H1 (cell line): ENCODE data around the gene LVRN. TPM values are rescaled to one million over a fixed set of nuclear protein-coding genes. Genes with fewer than 3 reads are reported as not detected.

Source experiments
- CTCF ChIA-PET: fragments of 300-600 bp; sonication (Branson Sonifier 250); formaldehyde crosslinking; loops from one replicate; lab custom pipeline; 2021; ENCODE audit not compliant: partially characterized antibody; lab: Charles Lee
- POLR2A ChIA-PET: fragments of 300-600 bp; sonication (Branson Sonifier 250); formaldehyde crosslinking; loops from one replicate; lab custom pipeline; 2021; ENCODE audit warnings: inconsistent platforms; ENCODE audit not compliant: partially characterized antibody; lab: Charles Lee
- DNase-seq, 2 experiments: peaks; one replicate each; pipeline versions ENCODE4 v3.0.0 to v3.0.0-alpha.2; 2010 to 2022; ENCODE audit warnings: low spot score in 2 of 2, low read depth in 1 of 2, mixed read lengths in 1 of 2
- FAIRE-seq: peaks from 2 replicates; lab custom pipeline; 2011; peaks lifted over from hg19 to GRCh38; lab: Jason Lieb, UNC
- H2AFZ ChIP-seq: 2 replicates; pipeline ENCODE4 v1.8.1; 2012; ENCODE audit warnings: low read length, inconsistent platforms
- H2AK5ac ChIP-seq: 2 replicates; pipeline ENCODE4 v1.6.1; 2013; ENCODE audit warnings: low read depth, low read length
- H2BK120ac ChIP-seq: replicated peaks from 2 replicates; pipeline ENCODE3; 2013; ENCODE audit warnings: low read depth, low read length, inconsistent platforms
- H2BK12ac ChIP-seq: 2 replicates; pipeline ENCODE4 v1.6.1; 2013; ENCODE audit warnings: low read depth, low read length
- H2BK15ac ChIP-seq: 2 replicates; pipeline ENCODE4 v1.6.1; 2013; ENCODE audit warnings: low read length
- H2BK20ac ChIP-seq: 2 replicates; pipeline ENCODE4 v1.6.1; 2013; ENCODE audit warnings: low read length
- H2BK5ac ChIP-seq: 2 replicates; pipeline ENCODE4 v1.6.1; 2013; ENCODE audit warnings: low read depth, low read length
- H3K14ac ChIP-seq: 2 replicates; pipeline ENCODE4 v1.6.1; 2013; ENCODE audit warnings: inconsistent platforms; ENCODE audit not compliant: insufficient read length
- H3K18ac ChIP-seq: 2 replicates; pipeline ENCODE4 v1.6.1; 2013; ENCODE audit warnings: low read length; ENCODE audit errors: extremely low read depth
- H3K23ac ChIP-seq: 2 replicates; pipeline ENCODE4 v1.6.1; 2013; ENCODE audit warnings: inconsistent platforms; ENCODE audit not compliant: insufficient read length
- H3K23me2 ChIP-seq: 2 replicates; pipeline ENCODE4 v1.6.1; 2013; ENCODE audit warnings: low read depth, low read length
- H3K27ac ChIP-seq: 2 replicates; pipeline ENCODE4 v1.6.1; 2011; ENCODE audit warnings: low read depth, low read length, inconsistent platforms
- H3K27me3 ChIP-seq, 4 experiments: replicated peaks in 1 of 4; 1 replicate in 1 of 4; 2 replicates in 3 of 4; pipeline versions ENCODE4 v1.6.1 to v1.8.1; 2011 to 2013; ENCODE audit warnings: low read length in 3 of 4, mild to moderate bottlenecking in 3 of 4, inconsistent platforms in 2 of 4, mixed read lengths in 2 of 4, moderate library complexity in 1 of 4; ENCODE audit not compliant: control insufficient read depth in 3 of 4, insufficient read depth in 3 of 4; ENCODE audit errors: extremely low read depth in 1 of 4
- H3K36me3 ChIP-seq, 4 experiments: 2 replicates each; pipeline versions ENCODE4 v1.6.1 to v1.8.1; 2011 to 2013; ENCODE audit warnings: mild to moderate bottlenecking in 4 of 4, low read length in 3 of 4, moderate library complexity in 2 of 4, control low read depth in 1 of 4, inconsistent platforms in 1 of 4; ENCODE audit not compliant: insufficient read depth in 4 of 4, control insufficient read depth in 2 of 4
- H3K4ac ChIP-seq: replicated peaks from 2 replicates; pipeline ENCODE3; 2013; ENCODE audit warnings: low read length, low read depth, mixed read lengths, inconsistent platforms; ENCODE audit not compliant: insufficient read length
- H3K4me1 ChIP-seq, 4 experiments: replicated peaks in 1 of 4; 1 replicate in 1 of 4; 2 replicates in 3 of 4; pipeline versions ENCODE4 v1.6.1 to v1.8.1; 2011 to 2013; ENCODE audit warnings: low read length in 3 of 4, inconsistent platforms in 2 of 4, mixed read lengths in 1 of 4; ENCODE audit not compliant: insufficient read depth in 4 of 4, control insufficient read depth in 3 of 4
- H3K4me2 ChIP-seq, 2 experiments: 2 replicates each; pipeline versions ENCODE4 v1.6.1 to v1.8.1; 2011 to 2013; ENCODE audit warnings: low read depth in 2 of 2, low read length in 2 of 2, control low read depth in 1 of 2, inconsistent platforms in 1 of 2, mild to moderate bottlenecking in 1 of 2; ENCODE audit not compliant: insufficient read depth in 1 of 2
- H3K4me3 ChIP-seq, 4 experiments: fragments of 200-600, 300-600 bp in 1 of 4; sonication (generic), shearing (Covaris generic), sonication (Bioruptor Twin) in 1 of 4; 2 replicates each; pipeline versions ENCODE4 v1.5.1 to v1.8.1; 2011 to 2016; ENCODE audit warnings: low read length in 4 of 4, low read depth in 3 of 4, control low read depth in 2 of 4, inconsistent platforms in 2 of 4, mild to moderate bottlenecking in 2 of 4, mixed read lengths in 1 of 4, moderate library complexity in 1 of 4; ENCODE audit not compliant: insufficient read depth in 2 of 4; ENCODE audit errors: extremely low read depth in 1 of 4
- H3K56ac ChIP-seq: replicated peaks from 2 replicates; pipeline ENCODE3; 2013; ENCODE audit warnings: low read depth, mild to moderate bottlenecking, mixed read lengths, low read length, inconsistent platforms; ENCODE audit not compliant: insufficient read length
- H3K79me1 ChIP-seq: 2 replicates; pipeline ENCODE4 v1.6.1; 2013; ENCODE audit warnings: low read depth, low read length, control low read depth
- H3K79me2 ChIP-seq, 2 experiments: 2 replicates each; pipeline versions ENCODE4 v1.6.1 to v1.8.1; 2012 to 2013; ENCODE audit warnings: low read length in 2 of 2, mild to moderate bottlenecking in 2 of 2, inconsistent platforms in 1 of 2; ENCODE audit not compliant: insufficient read depth in 2 of 2, control insufficient read depth in 1 of 2
- H3K9ac ChIP-seq, 4 experiments: replicated peaks in 1 of 4; 1 replicate in 1 of 4; 2 replicates in 3 of 4; pipeline versions ENCODE4 v1.6.1 to v1.8.1; 2011 to 2013; ENCODE audit warnings: low read depth in 3 of 4, low read length in 3 of 4, control low read depth in 2 of 4, mild to moderate bottlenecking in 2 of 4, moderate library complexity in 2 of 4, inconsistent platforms in 1 of 4; ENCODE audit errors: extremely low read depth in 1 of 4
- H3K9me3 ChIP-seq, 2 experiments: 2 replicates each; pipeline versions ENCODE4 v1.6.1 to v1.8.1; 2012 to 2013; ENCODE audit warnings: mild to moderate bottlenecking in 2 of 2, moderate library complexity in 2 of 2, control low read depth in 1 of 2, inconsistent platforms in 1 of 2, low read depth in 1 of 2, low read length in 1 of 2, mixed read lengths in 1 of 2; ENCODE audit not compliant: insufficient read depth in 2 of 2
- H4K20me1 ChIP-seq, 2 experiments: replicated peaks in 1 of 2; 2 replicates each; pipeline versions ENCODE3 to v1.8.1; 2011 to 2013; ENCODE audit warnings: inconsistent platforms in 2 of 2, low read length in 2 of 2, mild to moderate bottlenecking in 1 of 2; ENCODE audit not compliant: insufficient read depth in 2 of 2, control insufficient read depth in 1 of 2
- H4K5ac ChIP-seq: 2 replicates; pipeline ENCODE4 v1.6.1; 2013; ENCODE audit warnings: low read length, low read depth, mixed read lengths, inconsistent platforms; ENCODE audit not compliant: insufficient read length
- H4K8ac ChIP-seq: 2 replicates; pipeline ENCODE4 v1.8.0; 2013; ENCODE audit warnings: mild to moderate bottlenecking, moderate library complexity, low read length, inconsistent platforms; ENCODE audit not compliant: insufficient read depth; ENCODE audit errors: extremely low read depth
- H4K91ac ChIP-seq: replicated peaks from 2 replicates; pipeline ENCODE3; 2013; ENCODE audit warnings: low read length, mixed read lengths, inconsistent platforms; ENCODE audit not compliant: insufficient read length
- BACH1 ChIP-seq: IDR thresholded peaks from 2 replicates; pipeline ENCODE4 v1.6.1; 2012; ENCODE audit warnings: low read length, improper control_type of control experiment
- CEBPB ChIP-seq: IDR thresholded peaks from 2 replicates; pipeline ENCODE4 v1.6.1; 2012; ENCODE audit warnings: low read depth, low read length
- EP300 ChIP-seq, 2 experiments: IDR thresholded peaks; 1 replicate in 1 of 2; 2 replicates in 1 of 2; pipeline ENCODE4 v1.6.1; 2011 to 2012; ENCODE audit warnings: low read depth in 2 of 2, low read length in 2 of 2, mild to moderate bottlenecking in 2 of 2, borderline replicate concordance in 1 of 2, inconsistent platforms in 1 of 2, moderate library complexity in 1 of 2
- FOSL1 ChIP-seq: IDR thresholded peaks from 2 replicates; pipeline ENCODE4 v1.6.1; 2011; ENCODE audit warnings: mild to moderate bottlenecking, low read depth, low read length, moderate library complexity; ENCODE audit not compliant: insufficient read depth
- NANOG ChIP-seq: IDR thresholded peaks from 2 replicates; pipeline ENCODE4 v1.6.1; 2011; ENCODE audit warnings: low read length, low read depth, mild to moderate bottlenecking, inconsistent platforms; ENCODE audit not compliant: insufficient read depth, poor library complexity, severe bottlenecking
- PHF8 ChIP-seq: fragments of 200-600 bp; sonication (generic); conservative IDR thresholded peaks from 2 replicates; pipeline ENCODE4 v1.7.1; 2012; ENCODE audit warnings: low read depth, mild to moderate bottlenecking, inconsistent platforms, low read length, moderate library complexity
- POLR2A ChIP-seq, 2 experiments: IDR thresholded peaks; 1 replicate in 1 of 2; 2 replicates in 1 of 2; pipeline ENCODE4 v1.6.1; 2011; ENCODE audit warnings: low read depth in 2 of 2, low read length in 2 of 2, mild to moderate bottlenecking in 2 of 2; ENCODE audit errors: control extremely low read depth in 1 of 2
- RNF2 ChIP-seq: fragments of 200-900, 300-1000 bp; sonication (generic); IDR thresholded peaks from 2 replicates; pipeline ENCODE4 v1.7.1; 2016; ENCODE audit warnings: borderline replicate concordance, low read depth, mild to moderate bottlenecking, antibody characterized with exemption, low read length; ENCODE audit not compliant: poor library complexity, severe bottlenecking; ENCODE audit errors: missing control alignments
- RXRA ChIP-seq: IDR thresholded peaks from 2 replicates; pipeline ENCODE4 v1.6.1; 2011; ENCODE audit warnings: low read depth, mild to moderate bottlenecking, low read length, moderate library complexity; ENCODE audit not compliant: insufficient read depth
- SAP30 ChIP-seq: fragments of 300-600 bp; sonication (generic); IDR thresholded peaks from 2 replicates; pipeline ENCODE4 v1.7.1; 2012; ENCODE audit warnings: low read length, moderate library complexity, mild to moderate bottlenecking, inconsistent platforms; ENCODE audit not compliant: insufficient read depth, insufficient replicate concordance
- SIN3A ChIP-seq, 2 experiments: IDR thresholded peaks in 1 of 2; conservative IDR thresholded peaks in 1 of 2; 2 replicates each; pipeline ENCODE4 v1.6.1; 2011 to 2012; ENCODE audit warnings: low read length in 2 of 2, improper control_type of control experiment in 1 of 2, low read depth in 1 of 2, mild to moderate bottlenecking in 1 of 2
- SP4 ChIP-seq: IDR thresholded peaks from 2 replicates; pipeline ENCODE4 v1.6.1; 2012; ENCODE audit warnings: low read length, inconsistent platforms
- SUZ12 ChIP-seq: fragments of 200-600 bp; sonication (generic); IDR thresholded peaks from 2 replicates; pipeline ENCODE4 v1.6.1; 2012; ENCODE audit warnings: mild to moderate bottlenecking, inconsistent platforms, low read length, moderate library complexity, mixed read lengths
- ZNF274 ChIP-seq: IDR thresholded peaks from 2 replicates; pipeline ENCODE4 v1.7.0; 2012; ENCODE audit warnings: low read length, borderline replicate concordance; ENCODE audit errors: extremely low read depth
- WGBS, 2 experiments: shearing (Covaris generic) in 1 of 2; methylation state at CpG; one replicate each; pipeline versions ENCODE4 v1.1.6 to v1.1.7; 2013 to 2015; ENCODE audit warnings: low lambda C conversion rate in 2 of 2, mixed read lengths in 2 of 2, inconsistent platforms in 1 of 2, low coverage in 1 of 2, missing lambda C conversion rate in 1 of 2; ENCODE audit not compliant: insufficient replicate concordance in 2 of 2, insufficient coverage in 1 of 2, insufficient read length in 1 of 2; ENCODE audit errors: extremely low coverage in 1 of 2, missing lambda C conversion rate in 1 of 2; 5-methylcytosine and 5-hydroxymethylcytosine counted together
- polyA plus RNA-seq, 7 experiments: library from polyadenylated mRNA; depleted of rRNA in 3 of 7; stranded (reverse) in 5 of 7; unstranded in 2 of 7; fragments of >200 nt in 5 of 7; fragments of 200-250 nt in 2 of 7; gene quantifications; 1 replicate in 5 of 7; 2 replicates in 1 of 7; 4 replicates in 1 of 7; pipeline versions ENCODE4 v1.2.1 to v1.2.3, GENCODE V29; 2011 to 2013; ENCODE audit warnings: missing spikeins in 2 of 7, mixed read lengths in 2 of 7
- total RNA-seq: library from RNA; stranded (reverse); fragmentation: NEBNext Ultra II Directional; extraction: Animal tissue kit (Norgen Biotek cat#: 25700); gene quantifications from 2 replicates; pipeline ENCODE4 v1.2.1, GENCODE V29; 2021

The LVRN gene
- total and polyA plus RNA-seq, 2 of the 8 experiments (the other 6 are each of a cell fraction or from before 2014, with no cell fraction given) = 0.08 to 0.09 TPM

- CTCF ChIA-PET = no interaction called here
- no peak overlapping the region for H2BK5ac ChIP-seq
- TF ChIP-seq SP4 (no peak), SUZ12 (no peak), NANOG (no peak), BACH1 (no peak), SAP30 (no peak), RXRA (no peak), PHF8 (no peak), RNF2 (no peak), POLR2A (IDR thresholded peaks at IDR 0.05; ENCODE audit: control extremely low read depth in 1 of 2, low read depth in 2 of 2, low read length in 2 of 2) (no peak), EP300 (IDR thresholded peaks at IDR 0.05; ENCODE audit: borderline replicate concordance in 1 of 2, low read depth in 2 of 2, low read length in 2 of 2) (no peak), CEBPB (no peak), FOSL1 (no peak), ZNF274 (no peak), SIN3A (conservative IDR thresholded peaks at IDR 0.05 in 1 of 2, IDR thresholded peaks at IDR 0.05 in 1 of 2; ENCODE audit: low read depth in 1 of 2, low read length in 2 of 2) (no peak)
Measured at GRCh38 chr5:116025866-116026265, 63.6 kb downstream of the LVRN start.

More at GRCh38 chr5:116025866-116026265, 63.6 kb downstream of the LVRN start:
- no peaks in the 10 kb centered on the region for H3K27me3 ChIP-seq
- no peak overlapping the region for H3K23ac ChIP-seq
- H3K4me3 ChIP-seq = no peak overlapping the region
- 100% methylated on average over 1 of the region's 1 CpG; no CpG with 5 or more reads in 1 of the 2 experiments for WGBS, 2 experiments
- no peak overlapping the region for H2BK12ac ChIP-seq
- no peak overlapping the region for H3K4ac ChIP-seq
- H4K5ac ChIP-seq = no peak overlapping the region
- no peak overlapping the region for H3K9ac ChIP-seq
- H2AK5ac ChIP-seq = no peak overlapping the region
- no peaks in the 10 kb centered on the region for H3K9me3 ChIP-seq
- H4K20me1 ChIP-seq = no peaks in the 10 kb centered on the region
- H2AFZ ChIP-seq = no peak overlapping the region; the same call in 1 of the 2 replicates
- POLR2A ChIA-PET = no interaction called here
- H3K4me1 ChIP-seq = no peaks in the 10 kb centered on the region
- no peak overlapping the region for H4K91ac ChIP-seq
- H3K79me1 ChIP-seq = no peaks in the 10 kb centered on the region
- H3K36me3 ChIP-seq = no peaks in the 10 kb centered on the region
- no peak overlapping the region for H3K27ac ChIP-seq
- no peak for DNase-seq
- no peaks in the 10 kb centered on the region for H3K79me2 ChIP-seq
- no peaks in the 10 kb centered on the region for H3K23me2 ChIP-seq
- no peak overlapping the region for H2BK120ac ChIP-seq
- no peak overlapping the region for H4K8ac ChIP-seq
- no peak overlapping the region for H2BK15ac ChIP-seq
- H3K4me2 ChIP-seq = no peak overlapping the region
- no peak overlapping the region for H3K14ac ChIP-seq
- no peak overlapping the region for H3K18ac ChIP-seq
- no peak for FAIRE-seq
- no peak overlapping the region for H3K56ac ChIP-seq
- H2BK20ac ChIP-seq = no peak overlapping the region
